ENCODE measurements around the gene PLB1.

Gene PLB1

GRCh38 chr2:28666496-28667184 lies 170.8 kb downstream of the PLB1 start:
- H3K27me3 ChIP-seq (ENCODE audit: insufficient read depth, low read depth, severe bottlenecking): no peaks in the 10 kb centered on the region
- no peaks in the 10 kb centered on the region for H3K36me3 ChIP-seq
- no peak overlapping the region for H3K27ac ChIP-seq
- H3K4me3 ChIP-seq (ENCODE audit: low read depth, low read length): no peak overlapping the region
- H3K9me3 ChIP-seq (ENCODE audit: severe bottlenecking): peaks cover 2% of the 10 kb centered on the region
- TF ChIP-seq CTCF (IDR thresholded peaks at IDR 0.05; ENCODE audit: low read depth, low read length): no peak
- DNase-seq: no peak

- DNase-seq: no peak
- TF ChIP-seq CTCF (IDR thresholded peaks at IDR 0.05; ENCODE audit: low read depth, low read length): no peak
- H3K27ac ChIP-seq: no peak overlapping the region
Observed at GRCh38 chr2:28667261-28667660, 171.4 kb downstream of the PLB1 start.

GRCh38 chr2:28668106-28668814 lies 172.4 kb downstream of the PLB1 start:
- DNase-seq: no peak
- Histone ChIP-seq H3K36me3 (no peaks in the 10 kb centered on the region), H3K27me3 (ENCODE audit: insufficient read depth, low read depth, severe bottlenecking) (no peaks in the 10 kb centered on the region), H3K27ac (no peak overlapping the region), H3K4me3 (ENCODE audit: low read depth, low read length) (no peak overlapping the region), H3K9me3 (ENCODE audit: severe bottlenecking) (peaks cover 2% of the 10 kb centered on the region)
- TF ChIP-seq CTCF (IDR thresholded peaks at IDR 0.05; ENCODE audit: low read depth, low read length): no peak

More at GRCh38 chr2:28667261-28667660, 171.4 kb downstream of the PLB1 start:
- H3K4me3 ChIP-seq (ENCODE audit: low read depth, low read length): no peak overlapping the region
- H3K36me3 ChIP-seq: no peaks in the 10 kb centered on the region
- H3K27me3 ChIP-seq (ENCODE audit: insufficient read depth, low read depth, severe bottlenecking): no peaks in the 10 kb centered on the region
- peaks cover 2% of the 10 kb centered on the region for H3K9me3 ChIP-seq (ENCODE audit: severe bottlenecking)

GRCh38 chr2:28668880-28669279 lies 173.0 kb downstream of the PLB1 start:
- Histone ChIP-seq H3K27ac (no peak overlapping the region), H3K36me3 (no peaks in the 10 kb centered on the region), H3K9me3 (ENCODE audit: severe bottlenecking) (peaks cover 2% of the 10 kb centered on the region), H3K27me3 (ENCODE audit: insufficient read depth, low read depth, severe bottlenecking) (no peaks in the 10 kb centered on the region), H3K4me3 (ENCODE audit: low read depth, low read length) (no peak overlapping the region)
- TF ChIP-seq CTCF (IDR thresholded peaks at IDR 0.05; ENCODE audit: low read depth, low read length): no peak
- DNase-seq: no peak

- Histone ChIP-seq H3K36me3 (no peaks in the 10 kb centered on the region), H3K27me3 (ENCODE audit: insufficient read depth, low read depth, severe bottlenecking) (no peaks in the 10 kb centered on the region), H3K4me3 (ENCODE audit: low read depth, low read length) (no peak overlapping the region), H3K9me3 (ENCODE audit: severe bottlenecking) (peaks cover 2% of the 10 kb centered on the region), H3K27ac (no peak overlapping the region)
- no peak for DNase-seq
- no peak for TF ChIP-seq CTCF (IDR thresholded peaks at IDR 0.05; ENCODE audit: low read depth, low read length)
Observed at GRCh38 chr2:28670856-28671255, 175.0 kb downstream of the PLB1 start.

All from WERI-Rb-1 (cell line).